GM12878 (cell line): Measurements from ENCODE around the gene TNFSF12. TPM values are rescaled to one million over a fixed set of nuclear protein-coding genes. Genes with fewer than 3 reads are reported as not detected.
A peak's percentile ranks its signal among the peaks of the same experiment; 100 is the strongest.

Experiments used
- ATAC-seq: fragments of 200-7000 bp; cut with Tn5 transposase; 3 replicates; pipeline ENCODE4 v1.9.1; 2020; ENCODE audit warnings: mild to moderate bottlenecking, moderate library complexity
- BruUV-seq: library from RNA; stranded (reverse); fragments of 400-500 nt; replicated peaks from 2 replicates; lab custom pipeline; 2021; lab: Mats Ljungman, UMichigan
- CTCF ChIA-PET: fragments of 300-600 bp; sonication (Branson Sonifier 250); formaldehyde crosslinking; extraction: SDS; loops from one replicate; lab custom pipeline; 2021; ENCODE audit warnings: inconsistent platforms; lab: Yijun Ruan, JAX
- POLR2A ChIA-PET: fragments of 350-600 bp; formaldehyde crosslinking; extraction: SDS; loops from one replicate; lab custom pipeline; 2021; ENCODE audit warnings: inconsistent platforms; lab: Charles Lee
- RAD21 ChIA-PET: fragments of 300-600 bp; sonication (Branson Sonifier 250); formaldehyde crosslinking; loops from one replicate; lab custom pipeline; 2023; ENCODE audit warnings: antibody characterized with exemption; ENCODE audit not compliant: unreplicated experiment; lab: Charles Lee
- SMC1A ChIA-PET: fragments of 300-600 bp; sonication (Branson Sonifier 250); formaldehyde crosslinking; loops from one replicate; lab custom pipeline; 2023; ENCODE audit not compliant: unreplicated experiment, uncharacterized antibody; lab: Charles Lee
- DNase-seq: peaks from one replicate; pipeline ENCODE4 v3.0.0-alpha.2; 2011; ENCODE audit warnings: low read depth, low spot score
- FAIRE-seq: peaks from 3 replicates; lab custom pipeline; 2011; peaks lifted over from hg19 to GRCh38; lab: Jason Lieb, UNC
- H2AFZ ChIP-seq: 2 replicates; pipeline ENCODE4 v1.6.0; 2011; ENCODE audit warnings: low read depth, low read length, control low read depth; ENCODE audit not compliant: control insufficient read depth
- H3K27ac ChIP-seq: 2 replicates; pipeline ENCODE4 v1.5.1; 2011; ENCODE audit warnings: control low read depth; ENCODE audit not compliant: control insufficient read depth, insufficient read depth
- H3K27me3 ChIP-seq, 2 experiments: replicated peaks in 1 of 2; 2 replicates each; pipeline versions ENCODE4 v1.6.0 to v1.6.1; 2011; ENCODE audit warnings: low read length in 1 of 2; ENCODE audit not compliant: control insufficient read depth in 2 of 2, insufficient read depth in 2 of 2
- H3K36me3 ChIP-seq, 2 experiments: 2 replicates each; pipeline ENCODE4 v1.5.1; 2011; ENCODE audit warnings: low read length in 1 of 2; ENCODE audit not compliant: control insufficient read depth in 2 of 2, insufficient read depth in 2 of 2
- H3K4me1 ChIP-seq: 2 replicates; pipeline ENCODE4 v1.6.1; 2011; ENCODE audit warnings: mild to moderate bottlenecking, low read length, moderate library complexity, mixed read lengths; ENCODE audit not compliant: control insufficient read depth, insufficient read depth
- H3K4me2 ChIP-seq: 2 replicates; pipeline ENCODE4 v1.6.0; 2011; ENCODE audit warnings: control low read depth; ENCODE audit not compliant: control insufficient read depth, insufficient read depth
- H3K4me3 ChIP-seq: fragments of 200-600 bp; sonication (generic); 2 replicates; pipeline ENCODE4 v1.5.1; 2016
- H3K79me2 ChIP-seq: 2 replicates; pipeline ENCODE4 v1.6.0; 2011; ENCODE audit warnings: low read length; ENCODE audit not compliant: control insufficient read depth, insufficient read depth
- H3K9ac ChIP-seq: 2 replicates; pipeline ENCODE4 v1.8.0; 2011; ENCODE audit warnings: low read length, control low read depth, mixed read lengths; ENCODE audit not compliant: control insufficient read depth, insufficient read depth
- H3K9me3 ChIP-seq: replicated peaks from 3 replicates; pipeline ENCODE4 v1.5.1; 2011; ENCODE audit warnings: mild to moderate bottlenecking, low read length; ENCODE audit not compliant: control insufficient read depth, insufficient read depth
- H4K20me1 ChIP-seq: 2 replicates; pipeline ENCODE4 v1.6.0; 2011; ENCODE audit not compliant: control insufficient read depth, insufficient read depth
- BCL3 ChIP-seq: IDR thresholded peaks from 2 replicates; pipeline ENCODE4 v1.6.1; 2011; ENCODE audit warnings: borderline replicate concordance, low read depth, mild to moderate bottlenecking, moderate library complexity, low read length; ENCODE audit not compliant: insufficient read depth, poor library complexity, severe bottlenecking
- CTCF ChIP-seq, 3 experiments: IDR thresholded peaks in 2 of 3; conservative IDR thresholded peaks in 1 of 3; 2 replicates each; pipeline ENCODE4 v1.5.1; 2011; ENCODE audit warnings: low read depth in 3 of 3, low read length in 3 of 3, mild to moderate bottlenecking in 3 of 3, control low read depth in 2 of 3, moderate library complexity in 2 of 3, inconsistent platforms in 1 of 3, mixed read lengths in 1 of 3; ENCODE audit not compliant: control insufficient read depth in 2 of 3, insufficient read depth in 1 of 3; ENCODE audit errors: extremely low read depth in 1 of 3
- MEF2B ChIP-seq: fragments of 450-650 bp; IDR thresholded peaks from 2 replicates; pipeline ENCODE4 v1.6.1; 2018; ENCODE audit warnings: mild to moderate bottlenecking, moderate library complexity; ENCODE audit not compliant: partially characterized antibody, poor library complexity, severe bottlenecking
- SMC3 ChIP-seq: IDR thresholded peaks from 2 replicates; pipeline ENCODE4 v1.6.1; 2011; ENCODE audit warnings: low read length, improper control_type of control experiment, borderline replicate concordance
- SRF ChIP-seq, 2 experiments: IDR thresholded peaks; 2 replicates each; pipeline ENCODE4 v1.6.1; 2011; ENCODE audit warnings: low read depth in 2 of 2, low read length in 2 of 2, mild to moderate bottlenecking in 1 of 2, moderate library complexity in 1 of 2
- WGBS: methylation state at CpG from one replicate; pipeline ENCODE4 v1.1.6; 2016; ENCODE audit warnings: low lambda C conversion rate; ENCODE audit not compliant: insufficient replicate concordance, insufficient coverage; ENCODE audit errors: missing lambda C conversion rate; 5-methylcytosine and 5-hydroxymethylcytosine counted together
- in situ Hi-C: fragments of 300-500 bp; cut with MboI; formaldehyde crosslinking; loops from 9 replicates; pipeline ENCODE4 v1.14.3; 2018; ENCODE audit warnings: mixed read lengths
- intact Hi-C: fragments of 100-400 bp; cut with micrococcal nuclease; formaldehyde crosslinking; loops from one replicate; pipeline ENCODE4 v1.14.2; 2022; ENCODE audit not compliant: unreplicated experiment
- polyA plus RNA-seq, 11 experiments: library from polyadenylated mRNA; depleted of rRNA in 4 of 11; unstranded in 6 of 11; stranded (reverse) in 5 of 11; fragments of >200 nt; fragmentation: Nextera tagmentation in 4 of 11; fragmentation: Illumina TruSeq in 1 of 11; extraction: Ambion mirVana in 4 of 11; extraction: Trizol in 1 of 11; gene quantifications; 1 replicate in 1 of 11; 2 replicates in 10 of 11; pipeline versions ENCODE4 v1.2.1 to v1.2.3, GENCODE V29; 2011 to 2016; ENCODE audit warnings: inconsistent platforms in 2 of 11, missing spikeins in 2 of 11, low read depth in 1 of 11
- total RNA-seq, 4 experiments: library from RNA; depleted of rRNA in 3 of 4; stranded (reverse); fragments of >200 nt in 3 of 4; fragmentation: Illumina TruSeq in 1 of 4; extraction: Trizol in 1 of 4; gene quantifications; 2 replicates each; pipeline versions ENCODE4 v1.2.1 to v1.2.3, GENCODE V29; 2013 to 2021
- TF ChIP-seq, protein P1 (sequence below): fragments of 450-650 bp; IDR thresholded peaks from 2 replicates; pipeline ENCODE4 v1.6.1; 2017; ENCODE audit warnings: mild to moderate bottlenecking, moderate library complexity
- TF ChIP-seq, protein P2 (sequence below): IDR thresholded peaks from 2 replicates; pipeline ENCODE4 v1.6.1; 2012; ENCODE audit warnings: low read depth, low read length, improper control_type of control experiment

Gene TNFSF12
- total and polyA plus RNA-seq, 10 of the 15 experiments (the other 5 are each of a cell fraction or from before 2014, with no cell fraction given), result 0.32 to 7.0 (median 2.6) TPM

DNA sequence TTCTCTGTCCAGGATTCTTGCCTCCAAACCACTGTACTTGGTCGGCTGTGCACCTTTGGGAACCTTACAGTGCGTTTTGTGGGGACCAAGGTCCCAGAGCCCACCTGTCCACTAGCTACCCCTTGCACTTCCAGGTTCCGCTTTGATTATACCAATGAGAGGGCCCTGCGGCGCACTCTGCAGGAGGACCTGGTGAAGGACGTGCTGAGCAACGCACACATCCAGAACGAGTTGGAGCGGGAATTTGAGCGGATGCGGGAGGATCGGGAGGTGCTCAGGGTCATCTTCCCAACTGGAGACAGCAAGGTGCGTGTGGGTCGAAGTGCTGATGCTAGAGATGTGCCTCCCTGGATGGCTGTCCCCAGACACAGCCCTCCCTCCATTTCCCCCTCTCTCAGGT, 45.9 kb upstream of the TNFSF12 start (continued):
- TF ChIP-seq, protein P1, sequence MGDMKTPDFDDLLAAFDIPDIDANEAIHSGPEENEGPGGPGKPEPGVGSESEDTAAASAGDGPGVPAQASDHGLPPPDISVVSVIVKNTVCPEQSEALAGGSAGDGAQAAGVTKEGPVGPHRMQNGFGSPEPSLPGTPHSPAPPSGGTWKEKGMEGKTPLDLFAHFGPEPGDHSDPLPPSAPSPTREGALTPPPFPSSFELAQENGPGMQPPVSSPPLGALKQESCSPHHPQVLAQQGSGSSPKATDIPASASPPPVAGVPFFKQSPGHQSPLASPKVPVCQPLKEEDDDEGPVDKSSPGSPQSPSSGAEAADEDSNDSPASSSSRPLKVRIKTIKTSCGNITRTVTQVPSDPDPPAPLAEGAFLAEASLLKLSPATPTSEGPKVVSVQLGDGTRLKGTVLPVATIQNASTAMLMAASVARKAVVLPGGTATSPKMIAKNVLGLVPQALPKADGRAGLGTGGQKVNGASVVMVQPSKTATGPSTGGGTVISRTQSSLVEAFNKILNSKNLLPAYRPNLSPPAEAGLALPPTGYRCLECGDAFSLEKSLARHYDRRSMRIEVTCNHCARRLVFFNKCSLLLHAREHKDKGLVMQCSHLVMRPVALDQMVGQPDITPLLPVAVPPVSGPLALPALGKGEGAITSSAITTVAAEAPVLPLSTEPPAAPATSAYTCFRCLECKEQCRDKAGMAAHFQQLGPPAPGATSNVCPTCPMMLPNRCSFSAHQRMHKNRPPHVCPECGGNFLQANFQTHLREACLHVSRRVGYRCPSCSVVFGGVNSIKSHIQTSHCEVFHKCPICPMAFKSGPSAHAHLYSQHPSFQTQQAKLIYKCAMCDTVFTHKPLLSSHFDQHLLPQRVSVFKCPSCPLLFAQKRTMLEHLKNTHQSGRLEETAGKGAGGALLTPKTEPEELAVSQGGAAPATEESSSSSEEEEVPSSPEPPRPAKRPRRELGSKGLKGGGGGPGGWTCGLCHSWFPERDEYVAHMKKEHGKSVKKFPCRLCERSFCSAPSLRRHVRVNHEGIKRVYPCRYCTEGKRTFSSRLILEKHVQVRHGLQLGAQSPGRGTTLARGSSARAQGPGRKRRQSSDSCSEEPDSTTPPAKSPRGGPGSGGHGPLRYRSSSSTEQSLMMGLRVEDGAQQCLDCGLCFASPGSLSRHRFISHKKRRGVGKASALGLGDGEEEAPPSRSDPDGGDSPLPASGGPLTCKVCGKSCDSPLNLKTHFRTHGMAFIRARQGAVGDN, result no peak
- TF ChIP-seq MEF2B, result no peak
- TF ChIP-seq CTCF (IDR thresholded peaks at IDR 0.05 in 2 of 3, conservative IDR thresholded peaks at IDR 0.05 in 1 of 3; ENCODE audit: control insufficient read depth in 2 of 3, extremely low read depth in 1 of 3, insufficient read depth in 1 of 3, low read depth in 3 of 3, low read length in 3 of 3), result peak; percentile 17 to 31 (median 25); a peak in 4 of 6 replicates
- TF ChIP-seq SMC3, result no peak
- TF ChIP-seq, all 136 proteins: peak for 2

GRCh38 chr17:7503521-7503920, 45.3 kb upstream of the TNFSF12 start:
- POLR2A ChIA-PET, result no interaction called here
- no peaks in the 10 kb centered on the region for H3K9me3 ChIP-seq
- no peak overlapping the region for H2AFZ ChIP-seq
- FAIRE-seq (no peak), ATAC-seq (no peak), DNase-seq (no peak)
- no TSS peak for BruUV-seq
- H3K79me2 ChIP-seq, result no peaks in the 10 kb centered on the region
- no peak overlapping the region for H3K4me2 ChIP-seq
- CTCF ChIA-PET, result interaction anchor here (1.1 to 2.3 kb wide), 3 partner anchors 57 to 148 kb away, joined by 4 to 8 read pairs (median 5); no protein-coding TSS in a partner anchor
- no peak overlapping the region for H3K4me3 ChIP-seq
- no peaks in the 10 kb centered on the region for H3K4me1 ChIP-seq
- no peak overlapping the region for H3K27ac ChIP-seq
- RAD21 ChIA-PET, result no interaction called here
- H3K9ac ChIP-seq, result no peak overlapping the region
- intact Hi-C loops (no loop called here), in situ Hi-C loops (no loop called here)
- WGBS, result 96% methylated on average over 8 of the region's 8 CpGs
- no peaks in the 10 kb centered on the region; the same call in 1 of the 2 replicates for H4K20me1 ChIP-seq
- SMC1A ChIA-PET, result no interaction called here
- H3K36me3 ChIP-seq, result peaks cover 50 to 58% of the 10 kb centered on the region in 2 experiments
- H3K27me3 ChIP-seq, result no peaks in the 10 kb centered on the region
- TF ChIP-seq, protein P2, sequence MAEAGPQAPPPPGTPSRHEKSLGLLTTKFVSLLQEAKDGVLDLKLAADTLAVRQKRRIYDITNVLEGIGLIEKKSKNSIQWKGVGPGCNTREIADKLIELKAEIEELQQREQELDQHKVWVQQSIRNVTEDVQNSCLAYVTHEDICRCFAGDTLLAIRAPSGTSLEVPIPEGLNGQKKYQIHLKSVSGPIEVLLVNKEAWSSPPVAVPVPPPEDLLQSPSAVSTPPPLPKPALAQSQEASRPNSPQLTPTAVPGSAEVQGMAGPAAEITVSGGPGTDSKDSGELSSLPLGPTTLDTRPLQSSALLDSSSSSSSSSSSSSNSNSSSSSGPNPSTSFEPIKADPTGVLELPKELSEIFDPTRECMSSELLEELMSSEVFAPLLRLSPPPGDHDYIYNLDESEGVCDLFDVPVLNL, result no peak
- TF ChIP-seq, protein P1, result no peak
- TF ChIP-seq SRF (IDR thresholded peaks at IDR 0.05; ENCODE audit: low read depth in 2 of 2, low read length in 2 of 2), result no peak
- no peak for TF ChIP-seq BCL3
